K562 (cell line): Measurements from ENCODE around the gene NOP16. TPM values are rescaled to one million over a fixed set of nuclear protein-coding genes. Genes with fewer than 3 reads are reported as not detected.

ENCODE experiments used
- ATAC-seq: fragments of 200-7000 bp; cut with Tn5 transposase; 3 replicates; pipeline ENCODE4 v1.9.1; 2020; ENCODE audit warnings: moderate library complexity
- BruUV-seq: library from RNA; stranded (reverse); fragments of 400-500 nt; replicated peaks from 2 replicates; lab custom pipeline; 2021; lab: Mats Ljungman, UMichigan
- CTCF ChIA-PET: fragments of 300-600 bp; formaldehyde crosslinking; extraction: SDS; loops from one replicate; lab custom pipeline; 2021; ENCODE audit warnings: low intra/inter-chr PET ratio; lab: Yijun Ruan, JAX
- POLR2A ChIA-PET: fragments of 300-600, 350-650 bp; sonication (Branson Sonifier 250); formaldehyde crosslinking; extraction: SDS; loops from one replicate; lab custom pipeline; 2021; ENCODE audit warnings: antibody characterized with exemption, inconsistent platforms; lab: Yijun Ruan, JAX
- DNase-seq, 4 experiments: peaks; one replicate each; pipeline versions ENCODE4 v3.0.0 to v3.0.0-alpha.2; 2011 to 2018; ENCODE audit warnings: low spot score in 3 of 4, mixed read lengths in 3 of 4; ENCODE audit errors: extremely low read depth in 1 of 4
- FAIRE-seq: peaks from 2 replicates; lab custom pipeline; 2011; peaks lifted over from hg19 to GRCh38; lab: Jason Lieb, UNC
- H2AFZ ChIP-seq: 2 replicates; pipeline ENCODE4 v1.6.0; 2011; ENCODE audit warnings: low read depth, low read length, control low read depth, inconsistent platforms
- H3K27ac ChIP-seq: fragments of 200-600 bp; 3 replicates; pipeline ENCODE4 v1.8.0; 2011; ENCODE audit warnings: low read depth, mild to moderate bottlenecking, control low read depth, inconsistent platforms, low read length, moderate library complexity, mixed read lengths; ENCODE audit errors: extremely low read depth
- H3K27me3 ChIP-seq, 2 experiments: fragments of 300-600 bp in 1 of 2; 2 replicates in 1 of 2; 3 replicates in 1 of 2; pipeline versions ENCODE4 v1.6.0 to v1.8.0; 2011; ENCODE audit warnings: inconsistent platforms in 2 of 2, low read length in 2 of 2, mild to moderate bottlenecking in 1 of 2, mixed read lengths in 1 of 2, moderate library complexity in 1 of 2; ENCODE audit not compliant: control insufficient read depth in 2 of 2, insufficient read depth in 2 of 2
- H3K36me3 ChIP-seq: fragments of 300-600 bp; 3 replicates; pipeline ENCODE4 v1.8.0; 2011; ENCODE audit warnings: mild to moderate bottlenecking, low read length, inconsistent platforms; ENCODE audit not compliant: control insufficient read depth, insufficient read depth
- H3K4me1 ChIP-seq, 2 experiments: fragments of 200-600 bp in 1 of 2; replicated peaks in 1 of 2; 2 replicates in 1 of 2; 3 replicates in 1 of 2; pipeline versions ENCODE4 v1.5.1 to v1.8.0; 2011; ENCODE audit warnings: inconsistent platforms in 2 of 2, low read length in 2 of 2, mild to moderate bottlenecking in 1 of 2, mixed read lengths in 1 of 2, moderate library complexity in 1 of 2; ENCODE audit not compliant: control insufficient read depth in 2 of 2, insufficient read depth in 2 of 2
- H3K4me2 ChIP-seq: 2 replicates; pipeline ENCODE4 v1.6.1; 2011; ENCODE audit warnings: low read length, control low read depth, inconsistent platforms, mixed read lengths; ENCODE audit not compliant: insufficient read depth
- H3K4me3 ChIP-seq: fragments of 200-600 bp; sonication (generic), shearing (Covaris generic); 2 replicates; pipeline ENCODE4 v1.5.1; 2016; ENCODE audit warnings: control low read depth, inconsistent platforms
- H3K79me2 ChIP-seq: fragments of 200-600 bp; 3 replicates; pipeline ENCODE4 v1.8.0; 2011; ENCODE audit warnings: low read length, inconsistent platforms; ENCODE audit not compliant: control insufficient read depth, insufficient read depth
- H3K9ac ChIP-seq, 2 experiments: 2 replicates each; pipeline versions ENCODE4 v1.6.0 to v1.6.1; 2011; ENCODE audit warnings: low read depth in 2 of 2, low read length in 2 of 2, control low read depth in 1 of 2, inconsistent platforms in 1 of 2, mild to moderate bottlenecking in 1 of 2, mixed read lengths in 1 of 2; ENCODE audit not compliant: insufficient read depth in 1 of 2
- H3K9me1 ChIP-seq: one replicate; pipeline ENCODE4 v1.6.0; 2011; ENCODE audit warnings: inconsistent platforms, mild to moderate bottlenecking, low read length, moderate library complexity; ENCODE audit not compliant: control insufficient read depth, insufficient read depth
- H3K9me3 ChIP-seq: replicated peaks from 2 replicates; pipeline ENCODE4 v1.5.1; 2011; ENCODE audit warnings: low read depth, low read length, inconsistent platforms; ENCODE audit not compliant: control insufficient read depth, insufficient read depth
- H4K20me1 ChIP-seq: replicated peaks from 2 replicates; pipeline ENCODE4 v1.6.1; 2011; ENCODE audit warnings: low read length, inconsistent platforms, mixed read lengths; ENCODE audit not compliant: control insufficient read depth, insufficient read depth
- KAT7 ChIP-seq: sonication (generic); formaldehyde crosslinking; IDR thresholded peaks from 2 replicates; pipeline ENCODE4 v1.8.0; 2022; ENCODE audit warnings: missing genetic modification reagents, mild to moderate bottlenecking, borderline replicate concordance
- KDM1A ChIP-seq, 2 experiments: fragments of 450-650 bp; IDR thresholded peaks; 2 replicates each; pipeline ENCODE4 v1.6.1; 2016; ENCODE audit warnings: mild to moderate bottlenecking in 2 of 2
- NEUROD1 ChIP-seq: fragments of 150-350 bp; IDR thresholded peaks from 2 replicates; pipeline ENCODE4 v1.6.1; 2014; ENCODE audit warnings: borderline replicate concordance, low read length, low read depth; ENCODE audit not compliant: partially characterized antibody
- PHB ChIP-seq: fragments of 250-450 bp; sonication (Bioruptor Pico); IDR thresholded peaks from 2 replicates; pipeline ENCODE4 v1.5.0; 2021
- SMARCA4 ChIP-seq: fragments of 450-650 bp; IDR thresholded peaks from 2 replicates; pipeline ENCODE4 v1.6.1; 2016
- STAG1 ChIP-seq: sonication (generic); formaldehyde crosslinking; IDR thresholded peaks from 2 replicates; pipeline ENCODE4 v1.5.0; 2020; ENCODE audit warnings: missing genetic modification reagents, borderline replicate concordance
- USF1 ChIP-seq: sonication (generic); formaldehyde crosslinking; IDR thresholded peaks from 2 replicates; pipeline ENCODE4 v1.9.0; 2022; ENCODE audit warnings: mild to moderate bottlenecking, missing genetic modification reagents
- WGBS: fragments of 100-300 bp; shearing (Covaris generic); methylation state at CpG from one replicate; pipeline ENCODE4 v1.1.6; 2016; ENCODE audit warnings: low coverage, mixed read lengths; ENCODE audit not compliant: insufficient coverage; ENCODE audit errors: missing lambda C conversion rate; 5-methylcytosine and 5-hydroxymethylcytosine counted together
- in situ Hi-C: fragments of 300-500 bp; cut with MboI; formaldehyde crosslinking; loops from 4 replicates; pipeline ENCODE4 v1.15.0; 2018; ENCODE audit warnings: inconsistent platforms, mixed read lengths
- intact Hi-C: fragments of 100-400 bp; cut with micrococcal nuclease; formaldehyde crosslinking; loops from 2 replicates; pipeline ENCODE4 v1.14.2; 2022
- polyA plus RNA-seq, 8 experiments: library from polyadenylated mRNA; depleted of rRNA in 4 of 8; stranded (reverse) in 5 of 8; unstranded in 3 of 8; fragments of >200 nt; fragmentation: Nextera tagmentation in 2 of 8; fragmentation: Illumina TruSeq in 1 of 8; extraction: Ambion mirVana in 2 of 8; extraction: Trizol in 1 of 8; gene quantifications; 2 replicates each; pipeline versions ENCODE4 v1.2.1 to v1.2.3, GENCODE V29; 2011 to 2014; ENCODE audit warnings: inconsistent platforms in 1 of 8, missing spikeins in 1 of 8
- total RNA-seq, 7 experiments: library from RNA; depleted of rRNA in 6 of 7; stranded (reverse); fragments of >200 nt in 6 of 7; fragmentation: Illumina TruSeq in 2 of 7; extraction: Trizol in 2 of 7; gene quantifications; 2 replicates each; pipeline versions ENCODE4 v1.2.1 to v1.2.3, GENCODE V29; 2011 to 2021; ENCODE audit warnings: low replicate concordance in 1 of 7

Gene NOP16
- total and polyA plus RNA-seq, 9 of the 15 experiments (the other 6 are each of a cell fraction or from before 2014, with no cell fraction given) = 92.5 to 342 (median 148) TPM

DNA sequence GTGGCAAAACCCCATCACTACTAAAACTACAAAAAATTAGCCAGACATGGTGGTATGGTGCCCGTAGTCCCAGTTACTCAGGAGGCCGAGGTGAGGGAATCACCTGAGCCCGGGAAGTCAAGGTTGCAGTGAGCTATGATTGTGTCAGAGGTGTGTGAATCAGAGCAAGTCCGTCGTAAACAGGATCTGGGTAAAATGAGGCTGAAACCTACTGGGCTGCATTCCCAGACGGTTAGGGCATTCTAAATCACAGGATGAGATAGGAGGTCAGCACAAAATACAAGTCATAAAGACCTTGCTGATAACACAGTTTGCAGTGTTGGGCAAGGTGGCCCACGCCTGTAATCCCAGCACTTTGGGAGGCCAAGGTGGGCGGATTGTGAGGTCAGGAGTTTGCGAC is 29.9 kb upstream of the NOP16 start:
- peaks cover 4% of the 10 kb centered on the region for H3K9me1 ChIP-seq
- no peak for ATAC-seq
- no peak overlapping the region for H3K4me2 ChIP-seq
- no peak overlapping the region for H3K9ac ChIP-seq
- peaks cover 6% of the 10 kb centered on the region for H3K9me3 ChIP-seq
- no peak for FAIRE-seq
- intact Hi-C loops = loop anchor here (5.0 to 10.0 kb wide), 2 partner anchors 67 to 199 kb away; no protein-coding TSS in a partner anchor
- TF ChIP-seq KDM1A (IDR thresholded peaks at IDR 0.05) (peak; percentile 25 to 44; a peak in 2 of 4 replicates), NEUROD1 (no peak), STAG1 (CRISPR knock-in tag) (no peak), KAT7 (CRISPR knock-in tag) (no peak)
- H3K36me3 ChIP-seq = no peaks in the 10 kb centered on the region
- ChIA-PET POLR2A (no interaction called here), CTCF (interaction anchor here (1.7 kb wide), 1 partner anchor 160 kb away, joined by 5 read pairs; no protein-coding TSS in a partner anchor)
- WGBS = 27% methylated on average over 9 of the region's 9 CpGs
- no peak overlapping the region for H3K4me3 ChIP-seq
- no peak overlapping the region for H2AFZ ChIP-seq
- H3K27me3 ChIP-seq = no peaks in the 10 kb centered on the region
- DNase-seq = no peak
- peaks cover 21% of the 10 kb centered on the region for H3K79me2 ChIP-seq
- H4K20me1 ChIP-seq = 0 out of 2 replicates have a peak, but pooled peaks cover 3% of the 10 kb centered on the region
- in situ Hi-C loops = no loop called here
- H3K27ac ChIP-seq = no peak overlapping the region
- peaks cover 12 to 17% of the 10 kb centered on the region in 2 experiments; a peak in 4 of 5 replicates for H3K4me1 ChIP-seq
- BruUV-seq = no TSS peak

DNA sequence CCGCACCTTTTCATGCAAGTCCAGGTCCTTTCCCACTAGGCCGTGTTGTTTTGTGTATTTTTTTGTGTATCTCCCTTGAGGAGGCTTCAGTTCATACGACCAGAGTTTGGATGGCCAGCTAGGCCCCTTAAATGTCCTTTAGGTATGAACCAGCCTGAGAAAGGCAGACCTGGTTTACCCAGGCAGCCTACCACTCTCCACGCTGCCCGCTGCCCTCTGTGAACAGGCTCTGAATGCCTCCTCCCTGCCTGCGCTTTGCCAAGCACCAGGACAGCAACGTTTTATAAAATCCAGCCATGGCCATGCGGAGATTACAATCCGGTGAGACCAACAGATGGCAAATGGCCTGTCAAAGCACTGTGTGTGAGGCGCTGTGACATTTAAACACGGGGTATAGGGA is 28.6 kb upstream of the NOP16 start:
- H3K27ac ChIP-seq = no peak overlapping the region
- FAIRE-seq = no peak
- DNase-seq = no peak
- peaks cover 4% of the 10 kb centered on the region for H3K9me1 ChIP-seq
- ATAC-seq = no peak
- H3K79me2 ChIP-seq = peaks cover 21% of the 10 kb centered on the region
- peaks cover 12 to 17% of the 10 kb centered on the region in 2 experiments; a peak in 4 of 5 replicates for H3K4me1 ChIP-seq
- no peaks in the 10 kb centered on the region for H3K27me3 ChIP-seq
- no TSS peak for BruUV-seq
- POLR2A ChIA-PET = interaction anchor here (0.6 to 1.7 kb wide), 3 partner anchors 10 to 364 kb away, joined by 3 to 6 read pairs (median 3); no protein-coding TSS in a partner anchor
- no peak overlapping the region for H3K4me3 ChIP-seq
- intact Hi-C loops = loop anchor here (1.0 to 10.0 kb wide), 5 partner anchors 31 to 200 kb away; partner anchors contain the start of gene FAF2
- WGBS = 46% methylated on average over 10 of the region's 11 CpGs
- H3K9ac ChIP-seq = peak overlapping the region; percentile 15 to 49; a peak in 2 of 4 replicates
- in situ Hi-C loops = no loop called here
- peak overlapping the region; percentile 66 for H3K4me2 ChIP-seq
- CTCF ChIA-PET = interaction anchor here (0.6 to 1.7 kb wide), 7 partner anchors 126 to 194 kb away, joined by 3 to 11 read pairs (median 4); partner anchors contain the start of gene GPRIN1
- H3K9me3 ChIP-seq = peaks cover 4% of the 10 kb centered on the region
- peak overlapping the region; percentile 93 for H2AFZ ChIP-seq
- H3K36me3 ChIP-seq = 0 out of 3 replicates have a peak, but pooled peaks cover 4% of the 10 kb centered on the region
- TF ChIP-seq SMARCA4 (no peak), PHB (CRISPR knock-in tag) (no peak), USF1 (peak; percentile 41; the same call in 1 of the 2 replicates)
- TF ChIP-seq, all 486 proteins: peak for 1
- peaks cover 3% of the 10 kb centered on the region; the same call in 1 of the 2 replicates for H4K20me1 ChIP-seq
